Measurements from ENCODE around the gene COL8A2.

The COL8A2 gene

GRCh38 chr1:36070349-36070748 is 54.7 kb downstream of the COL8A2 start:
- DNase-seq (ENCODE audit: low read depth in 1 of 2, low spot score in 1 of 2), result no peak

GRCh38 chr1:36068866-36069265 is 56.2 kb downstream of the COL8A2 start:
- DNase-seq (ENCODE audit: low read depth in 1 of 2, low spot score in 1 of 2), result no peak

- no peak for DNase-seq (ENCODE audit: low read depth in 1 of 2, low spot score in 1 of 2)
These were observed 57.2 kb downstream of the COL8A2 start for GRCh38 chr1:36067871-36068270.

GRCh38 chr1:36062315-36062714 is 62.7 kb downstream of the COL8A2 start:
- DNase-seq (ENCODE audit: low read depth in 1 of 2, low spot score in 1 of 2), result no peak

- DNase-seq (ENCODE audit: low read depth in 1 of 2, low spot score in 1 of 2), result no peak
These were observed 69.3 kb downstream of the COL8A2 start for GRCh38 chr1:36055706-36056105.

- no peak for DNase-seq (ENCODE audit: low read depth in 1 of 2, low spot score in 1 of 2)
These were observed 71.0 kb downstream of the COL8A2 start for GRCh38 chr1:36053978-36054377.

GRCh38 chr1:36051821-36052220 is 73.2 kb downstream of the COL8A2 start:
- no peak for DNase-seq (ENCODE audit: low read depth in 1 of 2, low spot score in 1 of 2)

Data from stimulated activated CD4-positive, alpha-beta T cell treated with anti-CD3 and anti-CD28 coated beads, Interleukin-15, amount 100 ng/mL, for 1 hour (primary cell).